SK-MEL-5 (cell line): ENCODE measurements around the gene LAMC2. TPM values are rescaled to one million over a fixed set of nuclear protein-coding genes. Genes with fewer than 3 reads are reported as not detected.

Source experiments
- DNase-seq: peaks from one replicate; pipeline ENCODE4 v3.0.0-alpha.2; 2016; ENCODE audit warnings: low read depth, low spot score
- in situ Hi-C: cut with HindIII; loops from 2 replicates; pipeline ENCODE4 v1.10.0; 2016; ENCODE audit warnings: low sequenced_read_pairs, high pct_unique_total_duplicates, low pct_unique_long_range_greater_than_20kb
- total RNA-seq: library from RNA; depleted of rRNA; stranded (reverse); fragments of >200 nt; shearing (Covaris generic); gene quantifications from 2 replicates; pipeline ENCODE4 v1.2.3, GENCODE V29; 2014

LAMC2 gene
- total RNA-seq, 1 experiment from 2014 or later, result 0.03 TPM

- no peak for DNase-seq
- in situ Hi-C loops, result no loop called here
These were observed 21.7 kb upstream of the LAMC2 start for GRCh38 chr1:183164340-183164739.

DNA sequence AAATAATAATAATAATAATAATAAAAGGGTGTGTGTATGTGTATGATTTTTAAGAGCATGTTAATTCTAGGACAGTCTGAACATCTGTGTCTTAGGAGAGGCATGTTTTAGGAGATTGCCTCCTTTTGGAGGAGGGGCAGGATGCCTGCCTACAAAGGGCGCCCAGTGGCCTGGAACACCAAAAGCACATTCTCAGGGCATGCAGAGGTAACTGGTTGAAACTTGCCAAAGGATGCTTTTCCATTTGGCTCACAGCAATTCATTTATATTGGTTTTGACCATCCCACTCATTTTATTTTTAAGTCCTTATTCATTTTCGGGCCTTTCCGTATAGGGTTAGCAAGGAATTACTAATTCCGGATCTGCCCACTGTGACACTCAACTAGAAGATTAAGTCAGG is 21.1 kb upstream of the LAMC2 start:
- DNase-seq, result no peak
- in situ Hi-C loops, result no loop called here

- in situ Hi-C loops, result no loop called here
- DNase-seq, result no peak
These were observed 20.6 kb upstream of the LAMC2 start for GRCh38 chr1:183165456-183165855.

DNA sequence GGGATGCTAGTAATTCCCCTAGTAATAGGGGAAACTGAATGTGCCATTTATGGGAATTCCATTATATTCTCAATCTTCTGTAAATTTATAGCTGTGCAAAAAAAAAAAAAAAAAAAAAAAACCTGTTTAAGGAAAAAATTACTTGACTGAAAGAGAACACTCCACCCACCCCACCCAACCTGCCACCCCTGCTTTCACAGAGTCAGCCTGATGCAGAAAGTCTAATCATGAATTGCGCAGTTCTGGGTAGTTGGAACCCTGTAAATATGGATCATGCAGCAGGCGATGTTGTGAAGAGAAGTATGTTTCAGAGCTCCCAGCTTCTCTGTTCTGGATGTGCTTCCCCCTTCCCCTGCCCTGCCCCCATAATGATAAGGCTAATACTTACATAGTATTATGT is 19.6 kb upstream of the LAMC2 start:
- in situ Hi-C loops, result no loop called here
- no peak for DNase-seq

DNA sequence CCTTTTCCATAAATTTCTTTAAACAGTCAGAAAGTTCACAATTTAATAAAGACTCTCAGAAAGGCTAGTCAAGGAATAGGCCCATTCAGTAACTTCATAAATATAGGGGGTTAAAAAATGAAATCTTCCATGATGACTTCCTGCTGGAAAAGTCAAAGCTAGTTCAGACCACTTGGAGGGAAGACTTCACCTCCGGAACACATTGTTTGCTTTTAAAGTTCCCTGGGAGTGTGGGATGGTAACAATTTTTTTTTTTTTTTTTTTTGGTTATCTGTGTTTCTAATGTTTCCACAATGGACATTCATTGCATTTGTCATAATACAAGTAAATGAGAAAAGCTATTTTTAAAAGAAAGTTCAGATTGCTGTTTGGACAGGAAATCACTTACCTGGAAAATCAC is 18.4 kb upstream of the LAMC2 start:
- in situ Hi-C loops, result no loop called here
- no peak for DNase-seq

DNA sequence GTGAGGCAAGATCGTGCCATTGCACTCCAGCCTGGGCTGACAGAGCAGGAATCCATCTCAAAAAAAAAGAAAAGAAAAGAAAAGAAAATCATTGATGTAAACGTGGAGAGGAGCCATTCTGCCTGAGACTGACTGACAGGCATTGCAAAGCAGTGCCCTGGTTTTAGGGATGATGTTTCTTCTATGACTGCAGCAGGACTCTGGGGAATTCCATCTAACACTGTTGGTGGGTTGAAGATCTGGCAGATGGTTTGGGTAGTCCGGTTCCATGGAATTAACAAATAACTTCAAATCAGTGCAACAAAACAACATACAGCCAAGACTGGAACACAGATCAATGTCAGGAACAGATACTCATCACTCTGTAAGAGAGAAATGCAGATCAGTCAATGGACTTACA is 17.8 kb upstream of the LAMC2 start:
- DNase-seq, result no peak
- in situ Hi-C loops, result no loop called here

DNA sequence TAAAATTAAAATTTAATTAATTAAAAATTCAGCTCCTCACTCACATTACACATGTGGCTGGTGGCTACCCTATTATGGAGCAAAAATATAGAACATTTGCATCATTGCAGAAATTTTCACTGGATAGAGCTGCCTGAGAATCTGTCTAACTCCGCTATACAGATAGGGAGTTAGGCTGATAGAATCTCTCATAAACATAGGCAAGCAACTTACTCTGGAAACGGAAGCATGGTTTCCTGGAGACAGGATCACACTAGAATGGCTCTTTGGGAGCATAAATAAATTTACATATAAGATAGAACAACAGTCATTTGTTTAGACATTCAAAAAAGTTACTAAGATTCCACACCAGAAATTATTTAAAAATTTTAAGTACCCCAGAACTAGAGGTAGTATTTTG is 12.2 kb upstream of the LAMC2 start:
- in situ Hi-C loops, result no loop called here
- no peak for DNase-seq

DNA sequence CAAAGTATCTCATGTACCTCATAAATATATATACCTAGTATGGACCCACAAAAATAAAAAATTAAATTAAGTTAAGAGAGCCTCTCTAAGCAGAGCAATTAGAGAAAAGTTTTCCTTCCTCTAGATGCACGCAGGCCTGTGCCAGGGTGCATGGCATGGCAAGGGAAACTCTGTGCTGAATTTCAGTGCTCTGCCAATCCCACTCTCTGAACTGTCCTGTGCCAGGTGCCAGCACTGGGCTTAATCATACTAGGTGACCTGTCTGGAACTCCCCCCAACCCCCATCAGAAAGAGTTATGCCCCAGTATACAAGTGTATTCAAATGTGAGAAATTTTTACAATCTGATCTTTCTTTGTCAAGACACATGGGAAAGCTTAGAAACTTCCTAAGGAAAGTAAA is 10.4 kb upstream of the LAMC2 start:
- in situ Hi-C loops, result no loop called here
- DNase-seq, result no peak

GRCh38 chr1:183178545-183178944 is 7.5 kb upstream of the LAMC2 start:
- in situ Hi-C loops, result no loop called here
- no peak for DNase-seq

GRCh38 chr1:183179033-183179432 is 7.0 kb upstream of the LAMC2 start:
- in situ Hi-C loops, result no loop called here

GRCh38 chr1:183180218-183180617 is 5.8 kb upstream of the LAMC2 start:
- DNase-seq, result no peak
- in situ Hi-C loops, result no loop called here

More at GRCh38 chr1:183179033-183179432, 7.0 kb upstream of the LAMC2 start:
- no peak for DNase-seq

DNA sequence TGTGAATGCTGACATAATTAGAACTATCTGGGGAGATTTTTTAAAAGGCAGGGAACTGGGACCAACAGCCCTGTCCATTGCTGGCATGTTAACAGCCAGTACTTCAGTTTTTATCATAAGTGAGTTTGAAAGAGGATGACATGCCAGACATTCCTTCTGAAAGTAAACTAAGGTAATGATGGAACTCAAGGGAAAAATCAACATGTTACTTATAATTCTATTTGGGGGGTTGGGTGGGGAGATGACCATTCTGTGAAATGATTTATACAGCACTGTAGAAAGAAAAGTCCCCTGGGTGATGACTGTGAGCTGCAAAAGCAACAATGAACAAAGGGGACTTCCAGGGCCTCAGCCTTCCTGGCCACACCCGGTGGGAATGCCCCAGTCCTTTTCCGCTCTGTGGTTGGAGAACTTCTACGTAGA is 5.4 kb upstream of the LAMC2 start:
- in situ Hi-C loops, result no loop called here
- peak; percentile 84 for DNase-seq

DNA sequence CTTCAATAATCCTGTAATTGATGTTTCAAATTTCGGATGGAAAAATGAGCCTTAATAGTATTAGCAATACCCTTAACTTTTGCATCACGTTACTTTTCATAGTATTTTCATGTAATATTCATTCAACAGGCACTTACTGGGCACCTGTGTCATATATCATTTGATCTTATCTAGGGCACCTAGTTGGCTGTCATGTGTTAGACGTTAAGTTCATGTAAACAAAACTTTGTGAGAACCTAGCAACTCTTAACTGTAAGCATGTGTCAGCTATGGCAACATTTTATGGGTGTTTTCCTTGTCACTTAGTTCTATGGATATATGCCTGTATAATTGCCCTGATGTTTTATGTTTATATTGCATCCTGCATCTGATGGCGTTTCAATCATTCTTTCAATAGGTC is 777 bp downstream of the LAMC2 start:
- no peak for DNase-seq
- in situ Hi-C loops, result no loop called here

DNA sequence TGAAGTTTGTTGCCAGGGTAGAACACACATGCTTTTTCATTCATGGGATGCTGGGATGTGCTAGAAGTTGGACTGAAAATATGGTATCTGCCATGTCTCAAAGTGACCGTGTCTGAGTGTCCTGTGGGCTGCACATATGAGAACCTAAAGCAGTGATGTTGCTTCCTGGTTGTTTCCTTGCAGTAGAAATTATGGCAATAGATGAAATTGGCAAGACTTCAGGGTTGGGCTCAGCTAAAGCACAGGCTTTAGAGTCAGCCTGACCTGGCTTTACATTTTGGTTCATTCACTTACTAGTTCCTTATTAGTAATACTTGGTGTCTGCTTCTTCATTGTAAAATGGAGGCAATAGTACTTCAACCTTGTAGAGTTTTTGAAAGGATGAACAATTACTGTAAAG is 2.2 kb downstream of the LAMC2 start:
- in situ Hi-C loops, result no loop called here
- DNase-seq, result no peak

DNA sequence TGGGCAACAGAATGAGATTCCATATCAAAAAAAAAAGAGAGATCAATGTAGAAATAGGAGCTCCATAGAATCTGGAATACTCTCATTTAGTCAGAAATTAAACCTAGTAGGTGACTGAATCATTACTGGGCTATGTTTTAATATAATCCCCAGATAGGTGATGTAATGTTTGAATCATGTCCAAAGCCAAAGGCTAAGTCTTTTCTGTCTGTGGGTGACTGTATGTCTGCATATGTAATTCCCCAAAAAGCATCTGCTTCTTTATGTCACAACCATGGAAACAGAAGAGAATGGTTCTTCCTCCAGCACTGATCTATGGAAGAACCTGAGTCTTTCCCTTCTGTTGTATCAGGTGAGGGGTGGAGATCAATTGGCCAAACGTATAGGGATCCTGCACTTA is 5.8 kb downstream of the LAMC2 start:
- DNase-seq, result no peak
- in situ Hi-C loops, result no loop called here

DNA sequence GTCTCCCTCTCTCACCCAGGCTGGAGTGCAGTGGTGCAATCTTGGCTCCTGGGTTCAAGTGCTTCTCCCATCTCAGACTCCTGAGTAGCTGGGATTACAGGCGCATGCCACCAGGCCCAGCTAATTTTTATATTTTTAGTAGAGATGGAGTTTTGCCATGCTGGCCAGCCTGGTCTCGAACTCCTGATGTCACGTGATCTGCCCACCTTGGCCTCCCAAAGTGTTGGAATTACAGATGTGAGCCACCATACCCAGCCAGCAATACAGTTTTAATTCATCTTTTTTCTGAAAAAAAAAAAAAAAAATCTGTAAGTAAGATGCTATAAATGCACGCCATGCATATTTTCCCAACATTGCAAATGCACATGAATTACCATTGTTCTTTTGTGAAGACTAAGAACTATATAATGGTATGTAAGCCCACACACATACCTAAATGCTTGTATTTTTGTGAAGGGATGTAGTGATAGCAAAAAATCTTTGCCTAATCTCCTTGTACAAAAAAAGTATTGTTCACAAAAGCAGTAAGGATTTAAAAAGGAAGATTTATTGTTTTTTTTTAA is 8.0 kb downstream of the LAMC2 start:
- DNase-seq, result no peak
- in situ Hi-C loops, result no loop called here

- in situ Hi-C loops, result no loop called here
- no peak for DNase-seq
These were observed 8.6 kb downstream of the LAMC2 start for GRCh38 chr1:183194527-183195141.

- in situ Hi-C loops, result no loop called here
- DNase-seq, result no peak
These were observed 9.1 kb downstream of the LAMC2 start for GRCh38 chr1:183195142-183195574.

DNA sequence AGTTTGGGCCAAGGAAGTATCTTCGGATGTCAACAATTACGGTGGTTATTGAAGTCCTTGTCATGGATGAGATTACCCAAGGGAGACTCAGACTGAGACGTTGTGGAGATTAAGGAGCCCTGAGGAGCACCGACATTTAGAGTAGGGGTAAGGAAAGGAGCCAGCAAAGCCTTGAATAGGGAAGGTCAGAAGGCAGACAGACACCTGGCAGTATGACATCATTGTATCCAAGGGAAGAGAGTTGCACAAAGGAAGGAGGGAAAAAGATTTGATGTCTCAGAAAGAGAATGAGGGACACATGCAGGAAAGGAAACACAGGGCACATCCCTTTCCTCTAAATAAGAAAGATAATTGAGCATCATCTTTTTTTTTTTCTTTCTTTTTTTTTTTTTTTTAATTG is 11.7 kb downstream of the LAMC2 start:
- in situ Hi-C loops, result no loop called here

DNA sequence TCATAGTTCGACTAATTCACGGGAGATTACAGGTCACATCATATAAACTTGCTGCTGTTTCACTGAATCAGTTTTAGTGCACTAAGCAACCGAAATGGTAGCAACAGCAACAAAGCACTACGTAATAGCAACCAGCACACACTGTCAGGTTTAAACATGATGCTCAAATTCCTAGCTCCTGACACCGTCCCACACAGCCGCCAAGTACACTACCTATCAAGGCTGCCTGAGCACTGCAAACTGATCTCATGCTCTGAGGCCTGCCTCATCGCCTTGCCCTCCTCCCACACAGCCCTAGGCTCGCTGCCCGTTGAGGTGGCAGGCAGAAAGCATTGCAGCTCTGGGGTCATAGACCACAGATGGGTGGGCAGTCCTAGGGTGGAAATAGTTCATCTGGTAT is 12.4 kb downstream of the LAMC2 start:
- in situ Hi-C loops, result no loop called here
- DNase-seq, result no peak

More for the DNA sequence above, 11.7 kb downstream of the LAMC2 start:
- DNase-seq, result no peak
